HG02798 (cell line): ENCODE measurements around the gene PCDHGA12.

Source experiments
- ATAC-seq: cut with Tn5 transposase; IDR thresholded peaks from one replicate; pipeline ENCODE4 v1.9.1; 2021; ENCODE audit warnings: mild to moderate bottlenecking; ENCODE audit not compliant: unreplicated experiment, poor library complexity

Gene PCDHGA12

GRCh38 chr5:141437221-141437620 is 6.9 kb downstream of the PCDHGA12 start:
- no peak for ATAC-seq

GRCh38 chr5:141439411-141440141 is 9.3 kb downstream of the PCDHGA12 start:
- ATAC-seq, result no peak

- ATAC-seq, result no peak
Measured at GRCh38 chr5:141440341-141440740, 10.0 kb downstream of the PCDHGA12 start.

DNA sequence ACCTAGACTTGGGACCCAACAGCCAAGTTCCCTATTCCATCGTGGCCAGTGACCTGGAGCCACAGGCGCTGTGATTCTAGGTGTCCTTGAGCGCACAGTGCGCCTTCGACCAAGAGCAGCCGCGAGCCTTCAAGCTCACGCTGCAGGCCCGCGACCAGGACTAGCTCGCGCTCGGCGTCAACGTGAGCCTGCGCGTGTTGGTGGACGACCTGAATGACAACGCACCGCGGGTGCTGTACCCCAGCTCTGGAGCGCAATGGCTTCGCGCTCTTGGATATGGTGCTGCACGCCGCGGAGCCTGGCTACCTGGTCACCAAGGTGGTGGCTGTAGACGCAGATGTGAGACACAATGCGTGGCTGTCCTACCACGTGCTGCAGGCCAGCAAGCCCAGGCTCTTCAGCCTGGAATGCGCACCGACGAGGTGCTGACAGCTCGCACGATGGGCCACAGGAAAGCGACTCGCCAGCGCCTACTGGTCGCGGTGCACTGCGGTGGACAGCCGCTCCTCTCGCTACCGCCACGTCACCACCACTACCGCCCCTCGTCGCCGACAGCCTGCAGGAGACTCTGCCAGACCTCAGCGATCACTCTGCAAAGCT is 11.4 kb downstream of the PCDHGA12 start:
- no peak for ATAC-seq

- ATAC-seq, result no peak
Measured at GRCh38 chr5:141465351-141465750, 35.0 kb downstream of the PCDHGA12 start.

DNA sequence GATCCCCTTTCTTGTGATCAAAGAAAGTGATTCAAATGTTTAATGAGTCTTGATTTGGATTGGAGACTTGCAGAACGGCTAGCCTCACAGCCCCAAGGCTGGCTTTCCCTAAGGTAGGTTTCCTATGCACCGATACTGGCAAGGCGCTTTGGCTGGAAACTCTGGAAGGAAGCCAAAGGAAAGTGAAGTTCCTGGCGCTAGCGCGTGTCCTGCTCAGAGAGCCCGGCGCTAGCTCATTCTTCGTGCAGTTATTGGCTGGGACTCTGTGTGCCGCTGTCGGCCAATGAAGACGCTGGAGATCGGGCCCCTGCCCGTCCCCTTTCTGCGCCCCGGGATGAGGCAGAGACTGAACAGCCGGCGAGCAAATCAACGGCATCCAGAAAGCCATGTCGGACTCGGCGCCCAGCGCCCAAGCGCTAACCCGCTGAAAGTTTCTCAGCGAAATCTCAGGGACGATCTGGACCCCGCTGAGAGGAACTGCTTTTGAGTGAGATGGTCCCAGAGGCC is 45.4 kb downstream of the PCDHGA12 start, which contains the start of gene PCDHGC3:
Gene PCDHGC3 (plus strand): TSS at position 342 of the 507 bp plus-strand sequence. CDS start 151 bp downstream, at position 493.
- ATAC-seq, result peak; percentile 99

GRCh38 chr5:141476132-141476911 is 46.0 kb downstream of the PCDHGA12 start:
- ATAC-seq, result peak; percentile 22

GRCh38 chr5:141477044-141477575 is 46.8 kb downstream of the PCDHGA12 start:
- ATAC-seq, result no peak

DNA sequence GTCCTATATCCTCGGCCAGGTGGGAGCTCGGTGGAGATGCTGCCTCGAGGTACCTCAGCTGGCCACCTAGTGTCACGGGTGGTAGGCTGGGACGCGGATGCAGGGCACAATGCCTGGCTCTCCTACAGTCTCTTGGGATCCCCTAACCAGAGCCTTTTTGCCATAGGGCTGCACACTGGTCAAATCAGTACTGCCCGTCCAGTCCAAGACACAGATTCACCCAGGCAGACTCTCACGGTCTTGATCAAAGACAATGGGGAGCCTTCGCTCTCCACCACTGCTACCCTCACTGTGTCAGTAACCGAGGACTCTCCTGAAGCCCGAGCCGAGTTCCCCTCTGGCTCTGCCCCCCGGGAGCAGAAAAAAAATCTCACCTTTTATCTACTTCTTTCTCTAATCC is 47.5 kb downstream of the PCDHGA12 start:
- no peak for ATAC-seq

DNA sequence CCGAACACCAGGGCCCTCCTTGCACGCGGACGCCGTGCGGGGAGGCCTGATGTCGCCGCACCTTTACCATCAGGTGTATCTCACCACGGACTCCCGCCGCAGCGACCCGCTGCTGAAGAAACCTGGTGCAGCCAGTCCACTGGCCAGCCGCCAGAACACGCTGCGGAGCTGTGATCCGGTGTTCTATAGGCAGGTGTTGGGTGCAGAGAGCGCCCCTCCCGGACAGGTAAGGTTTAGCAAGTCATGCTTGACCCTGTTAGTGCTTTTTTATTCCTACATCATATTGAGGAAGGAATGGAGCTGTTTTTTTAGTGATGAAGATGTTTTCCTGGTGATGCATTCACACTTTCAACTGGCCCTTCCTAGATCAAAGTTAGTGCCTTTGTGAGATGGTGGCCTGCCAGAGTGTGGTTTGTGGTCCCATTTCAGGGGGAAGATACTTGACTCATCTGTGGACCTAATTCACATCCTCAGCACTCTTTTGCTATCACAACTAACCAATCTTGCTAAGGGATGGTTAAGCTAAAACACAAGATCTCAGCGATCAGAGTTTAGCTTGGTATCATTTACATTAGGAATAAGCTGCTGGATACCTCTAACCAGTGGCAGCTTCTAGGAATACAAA is 48.1 kb downstream of the PCDHGA12 start:
- no peak for ATAC-seq

DNA sequence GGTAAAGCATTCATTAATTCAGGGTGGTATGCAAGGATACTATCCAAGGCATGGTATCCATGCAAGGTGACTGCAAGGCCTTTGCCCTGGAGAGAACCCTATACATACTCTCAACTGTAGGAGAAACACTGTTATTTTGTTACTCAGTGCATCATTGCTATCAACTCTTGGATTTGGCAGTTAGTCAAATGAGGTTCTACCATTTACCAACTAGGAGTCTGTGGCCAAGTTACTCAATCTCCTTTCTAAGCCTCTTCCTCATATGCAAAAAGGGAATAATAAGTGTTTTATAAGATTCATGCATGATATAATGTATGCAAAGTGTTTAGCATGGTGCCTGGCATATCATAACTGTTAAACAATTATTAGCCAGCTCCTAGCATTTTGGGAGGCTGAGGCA is 49.5 kb downstream of the PCDHGA12 start:
- no peak for ATAC-seq
